ENCODE data around the gene IGDCC3.

- TF ChIP-seq CTCF (IDR thresholded peaks at IDR 0.05) (no peak), POLR2A (IDR thresholded peaks at IDR 0.05) (no peak)
These were observed 2.2 kb upstream of the IGDCC3 start for GRCh38 chr15:65379986-65380385.

All from body of pancreas (tissue), 4 donors.